HG03139 (cell line): ENCODE results near the gene REPS2.
"Not testable (repeated sequence)": the region's sequence is repeated elsewhere in the genome, so short reads cannot be mapped to it uniquely, and the experiment has no call there.

ENCODE experiments used
- ATAC-seq: cut with Tn5 transposase; IDR thresholded peaks from one replicate; pipeline ENCODE4 v1.9.1; 2021; ENCODE audit not compliant: unreplicated experiment

REPS2 gene

DNA sequence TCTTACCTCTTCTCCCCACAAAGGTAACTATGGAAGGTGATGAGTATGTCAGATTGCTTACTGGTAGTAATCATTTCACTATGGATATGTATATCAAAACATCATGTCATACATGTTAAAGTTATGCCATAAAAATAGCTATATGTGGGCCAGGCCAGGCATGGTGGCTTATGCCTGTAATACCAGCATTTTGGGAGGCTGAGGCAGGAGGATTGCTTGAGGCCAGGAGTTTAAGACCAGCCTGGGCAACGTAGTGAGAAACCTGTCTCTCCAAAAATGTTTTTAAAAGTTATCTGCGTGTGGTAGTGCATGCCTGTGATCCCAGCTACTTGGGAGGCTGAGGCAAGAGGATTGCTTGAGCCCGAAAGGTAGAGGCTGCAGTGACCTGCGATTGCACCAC, 16.2 kb downstream of the REPS2 start:
- ATAC-seq, result not testable (repeated sequence)

GRCh38 chrX:16963216-16963615, 16.8 kb downstream of the REPS2 start:
- no peak for ATAC-seq

DNA sequence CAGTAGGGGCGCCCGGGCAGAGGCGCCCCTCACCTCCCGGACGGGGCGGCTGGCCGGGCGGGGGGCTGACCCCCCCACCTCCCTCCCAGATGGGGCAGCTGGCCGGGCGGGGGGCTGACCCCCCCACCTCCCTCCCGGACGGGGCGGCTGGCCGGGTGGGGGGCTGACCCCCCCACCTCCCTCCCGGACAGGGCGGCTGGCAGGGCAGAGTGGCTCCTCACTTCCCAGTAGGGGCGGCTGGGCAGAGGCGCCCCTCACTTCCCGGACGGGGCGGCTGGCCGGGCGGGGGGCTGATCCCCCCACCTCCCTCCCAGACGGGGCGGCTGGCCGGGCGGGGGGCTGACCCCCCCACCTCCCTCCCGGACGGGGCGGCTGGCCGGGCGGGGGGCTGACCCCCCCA, 18.5 kb downstream of the REPS2 start:
- ATAC-seq, result not testable (repeated sequence)

- no peak for ATAC-seq
Measured at GRCh38 chrX:16966752-16967448, 20.4 kb downstream of the REPS2 start.

GRCh38 chrX:16968753-16969152, 22.3 kb downstream of the REPS2 start:
- ATAC-seq, result not testable (repeated sequence)

- no peak for ATAC-seq
Measured at GRCh38 chrX:16970977-16971376, 24.5 kb downstream of the REPS2 start.

DNA sequence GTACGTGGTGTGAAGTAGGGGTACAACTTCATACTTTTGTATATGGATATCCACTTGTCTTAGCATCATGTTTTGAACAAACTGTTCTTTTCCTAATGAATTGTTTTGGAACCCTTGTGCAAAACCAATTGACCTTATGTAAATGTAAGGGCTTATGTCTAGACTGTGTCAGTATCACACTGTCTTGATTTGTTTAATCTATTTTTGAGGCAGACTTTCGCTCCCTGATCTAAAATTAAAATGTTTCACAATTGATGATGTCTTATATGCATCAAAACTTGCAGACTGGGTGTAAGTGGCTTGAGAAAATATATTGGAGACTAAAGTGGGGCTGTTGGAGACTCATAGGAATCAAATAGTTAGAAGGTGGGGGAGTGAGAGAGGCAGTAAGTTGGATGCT, 25.2 kb downstream of the REPS2 start:
- ATAC-seq, result no peak

- no peak for ATAC-seq
Measured at GRCh38 chrX:16975233-16975632, 28.8 kb downstream of the REPS2 start.

GRCh38 chrX:16977771-16978170, 31.3 kb downstream of the REPS2 start:
- ATAC-seq, result no peak

DNA sequence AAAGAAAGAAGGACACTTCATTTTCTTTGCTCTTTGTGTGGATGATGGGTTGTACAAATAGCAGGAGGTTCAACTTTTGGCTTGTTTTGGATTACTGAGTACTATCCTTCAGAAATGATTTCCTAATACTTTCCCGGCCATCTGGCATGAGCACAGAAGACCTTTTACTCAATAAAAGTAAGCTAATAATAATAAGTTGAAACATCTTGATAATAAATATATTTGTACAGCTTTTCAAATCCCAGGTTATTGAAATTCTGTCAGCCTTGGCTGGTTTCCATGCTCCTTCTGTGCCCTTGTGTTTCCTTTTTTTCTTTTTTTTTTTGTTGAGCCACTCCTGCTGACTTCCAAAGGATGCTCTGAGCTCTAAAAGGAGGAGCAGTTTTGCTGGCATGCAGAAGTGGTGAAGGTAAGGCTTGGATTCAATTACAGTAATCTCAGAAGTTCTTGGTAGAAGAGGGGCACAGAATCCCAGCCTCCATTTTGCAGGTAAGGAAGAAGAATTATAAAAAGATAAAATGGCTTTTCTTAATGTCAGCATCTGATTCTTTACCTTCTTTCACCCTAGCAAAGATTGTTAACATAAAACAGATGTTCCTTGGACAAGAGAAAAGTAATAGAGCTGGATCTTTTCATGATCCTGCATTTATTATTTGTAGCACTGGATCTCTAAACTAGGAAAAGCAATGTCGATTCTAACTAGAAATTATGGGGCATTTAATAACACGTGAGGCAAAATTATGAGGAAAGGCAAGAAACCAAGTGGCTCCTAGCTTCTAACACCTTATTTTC, 31.9 kb downstream of the REPS2 start:
- no peak for ATAC-seq

GRCh38 chrX:16979226-16979625, 32.8 kb downstream of the REPS2 start:
- ATAC-seq, result no peak

- no peak for ATAC-seq
Measured at GRCh38 chrX:16981209-16981608, 34.8 kb downstream of the REPS2 start.

GRCh38 chrX:16981980-16982379, 35.5 kb downstream of the REPS2 start:
- no peak for ATAC-seq

DNA sequence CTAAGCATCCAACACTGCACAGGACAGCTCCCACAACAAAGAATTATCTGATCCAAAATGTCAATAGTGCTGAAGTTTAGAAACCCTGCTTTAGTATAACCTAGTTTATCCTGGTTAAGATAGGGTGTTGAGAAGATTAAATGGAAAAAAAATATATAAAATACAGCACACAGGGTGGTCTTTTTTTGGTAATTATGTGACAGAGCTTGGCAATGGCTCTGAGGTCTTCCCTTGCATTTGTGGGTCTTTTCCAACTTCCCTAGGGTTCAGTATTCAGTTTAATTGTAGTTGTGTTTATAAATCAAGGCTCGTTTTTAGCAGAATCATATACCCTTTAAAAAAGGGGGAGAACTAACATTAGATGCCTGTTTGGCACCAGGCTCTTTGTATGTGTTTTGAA, 36.6 kb downstream of the REPS2 start:
- no peak for ATAC-seq

DNA sequence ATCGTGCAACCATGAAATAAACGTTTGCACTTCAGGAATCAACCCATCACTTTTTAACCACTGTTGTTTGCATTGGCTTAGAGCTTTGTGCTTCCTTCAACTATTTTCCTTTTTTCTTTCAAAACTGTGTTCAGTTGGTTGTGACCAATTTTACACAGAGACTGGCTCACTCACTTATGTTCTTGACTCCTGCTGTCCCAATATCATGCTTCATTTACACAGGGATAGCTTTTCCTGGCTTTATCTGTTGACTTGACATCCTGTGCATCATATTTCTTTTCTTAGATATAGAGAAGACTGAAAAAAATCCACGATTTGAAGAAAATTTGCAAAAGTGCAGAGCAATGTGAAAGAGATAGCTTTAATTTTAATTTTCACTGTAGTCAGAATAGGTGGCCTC, 38.8 kb downstream of the REPS2 start:
- no peak for ATAC-seq

DNA sequence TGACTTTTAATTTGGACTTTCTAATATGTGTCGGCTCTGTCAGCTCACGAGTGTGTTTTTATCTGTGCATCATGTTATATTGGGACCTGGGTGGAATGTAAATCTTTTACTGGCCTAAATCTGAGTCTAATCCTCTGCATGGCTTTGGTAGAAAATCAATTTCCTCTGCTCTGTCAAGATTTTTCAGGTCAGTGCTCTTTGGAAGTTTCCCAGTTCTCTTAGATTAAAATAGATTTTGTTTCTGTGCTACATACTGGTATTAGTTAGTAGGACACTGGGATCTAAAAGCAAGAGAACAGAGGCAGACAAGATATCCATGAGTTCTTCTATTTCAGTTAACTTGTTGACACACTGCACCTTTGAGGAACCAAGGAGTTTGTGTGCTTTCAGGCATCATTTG, 39.7 kb downstream of the REPS2 start:
- no peak for ATAC-seq

DNA sequence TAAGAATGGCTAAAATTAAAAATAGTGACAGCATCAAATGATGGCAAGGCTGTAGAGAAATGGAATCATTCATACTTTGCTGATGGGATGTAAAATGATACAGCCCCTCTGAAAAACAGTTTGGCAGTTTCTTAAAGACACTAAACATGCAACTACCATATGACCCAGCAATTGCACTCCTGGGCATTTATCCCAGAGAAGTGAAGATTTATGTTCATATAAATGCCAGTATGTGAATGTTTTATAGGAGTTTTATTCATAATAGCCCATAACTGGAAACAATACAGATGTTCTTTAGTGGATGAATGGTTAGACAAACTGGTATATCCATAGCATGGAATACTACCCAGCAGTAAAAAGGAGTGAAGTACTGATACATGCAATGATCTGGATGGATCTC, 43.3 kb downstream of the REPS2 start:
- no peak for ATAC-seq

- ATAC-seq, result no peak
Measured at GRCh38 chrX:16990839-16991238, 44.4 kb downstream of the REPS2 start.

- ATAC-seq, result no peak
Measured at GRCh38 chrX:16992445-16992844, 46.0 kb downstream of the REPS2 start.

DNA sequence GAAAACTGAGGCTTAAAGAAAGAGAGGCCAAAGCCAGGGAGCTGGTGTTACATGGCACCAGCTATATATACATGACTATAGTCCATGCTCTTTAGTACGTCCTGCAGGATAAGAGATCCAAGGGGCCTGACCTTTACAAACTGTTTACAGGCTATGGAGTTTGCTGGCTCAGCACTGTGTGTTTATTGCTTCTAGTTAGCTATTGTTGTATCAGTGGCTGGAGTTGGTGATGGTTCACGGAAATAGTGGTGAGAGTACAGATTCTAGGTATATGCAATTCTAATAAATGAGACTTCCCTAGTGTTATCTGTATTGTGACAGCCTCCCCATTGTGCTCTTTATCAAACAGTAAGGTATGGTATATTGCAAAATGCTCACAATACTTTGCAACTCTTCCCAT, 46.5 kb downstream of the REPS2 start:
- no peak for ATAC-seq

GRCh38 chrX:16993791-16994318, 47.4 kb downstream of the REPS2 start:
- ATAC-seq, result no peak

DNA sequence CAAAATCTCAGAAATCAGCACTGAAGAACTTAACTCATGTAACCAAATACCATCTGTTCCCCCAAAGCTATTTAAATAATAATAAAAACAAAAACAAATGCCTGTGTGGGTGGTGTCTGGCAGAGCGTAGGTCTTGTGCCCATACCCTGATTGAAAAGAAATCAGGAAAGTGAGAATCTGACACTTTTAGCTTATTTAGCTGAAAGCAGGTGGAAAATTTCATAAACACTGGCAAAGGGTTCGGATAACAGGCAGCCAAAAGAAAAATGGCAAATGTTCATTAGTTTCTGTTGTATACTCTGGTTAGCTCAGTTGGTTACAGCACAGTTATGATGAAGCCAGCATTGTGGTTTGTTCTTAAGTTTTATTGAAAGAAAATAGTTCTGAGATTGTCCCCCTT, 48.3 kb downstream of the REPS2 start:
- ATAC-seq, result no peak
